PC-3 (cell line): ENCODE measurements around the gene SIGLEC6.

Experiments
- CTCF ChIP-seq: fragments of 300-600 bp; sonication (generic); conservative IDR thresholded peaks from 2 replicates; pipeline ENCODE4 v1.5.1; 2017; ENCODE audit warnings: antibody characterized with exemption, low read depth, mild to moderate bottlenecking, low read length
- EZH2 ChIP-seq: fragments of 300-600 bp; sonication (generic); IDR thresholded peaks from one replicate; pipeline ENCODE4 v1.6.1; 2017; ENCODE audit warnings: antibody characterized with exemption, mild to moderate bottlenecking, low read length; ENCODE audit not compliant: unreplicated experiment
- EZH2phosphoT487 ChIP-seq: fragments of 300-600 bp; sonication (generic); IDR thresholded peaks from 2 replicates; pipeline ENCODE4 v1.6.1; 2018; ENCODE audit warnings: mild to moderate bottlenecking, antibody characterized with exemption, low read length, borderline replicate concordance

- TF ChIP-seq EZH2: no peak
- no peak for TF ChIP-seq CTCF
- TF ChIP-seq EZH2phosphoT487: no peak
Measured at GRCh38 chr19:51491586-51491985, 39.9 kb downstream of the SIGLEC6 start.
